GM23338 (cell line): ENCODE measurements around the gene CRB2. TPM values are rescaled to one million over a fixed set of nuclear protein-coding genes. Genes with fewer than 3 reads are reported as not detected.

ENCODE experiments used
- ATAC-seq: fragments of 200-7000 bp; cut with Tn5 transposase; 3 replicates; pipeline ENCODE4 v1.9.1; 2020
- DNase-seq: peaks from one replicate; pipeline ENCODE4 v3.0.0-alpha.2; 2015; ENCODE audit warnings: low spot score
- H2AFZ ChIP-seq: fragments of 200-600 bp; sonication (generic); 2 replicates; pipeline ENCODE4 v1.8.0; 2016; ENCODE audit warnings: antibody characterized with exemption, mild to moderate bottlenecking, moderate library complexity
- H3F3A ChIP-seq: fragments of 200-600 bp; sonication (generic); replicated peaks from 2 replicates; pipeline ENCODE4 v1.8.0; 2017; ENCODE audit warnings: antibody characterized with exemption, mixed run types, low read depth
- H3K27ac ChIP-seq: fragments of 200-600 bp; sonication (generic); 2 replicates; pipeline ENCODE4 v1.6.1; 2016; ENCODE audit warnings: low read depth
- H3K27me3 ChIP-seq: fragments of 200-600 bp; sonication (generic); 2 replicates; pipeline ENCODE4 v1.8.0; 2016; ENCODE audit warnings: mild to moderate bottlenecking, mixed run types, moderate library complexity; ENCODE audit not compliant: insufficient read depth
- H3K36me3 ChIP-seq: fragments of 200-600 bp; sonication (generic); 2 replicates; pipeline ENCODE4 v1.8.0; 2016; ENCODE audit warnings: mild to moderate bottlenecking; ENCODE audit not compliant: insufficient read depth
- H3K4me1 ChIP-seq: fragments of 200-600 bp; sonication (generic); 2 replicates; pipeline ENCODE4 v1.8.0; 2016; ENCODE audit warnings: mild to moderate bottlenecking, moderate library complexity; ENCODE audit not compliant: insufficient read depth
- H3K4me2 ChIP-seq: fragments of 200-600 bp; sonication (generic); 2 replicates; pipeline ENCODE4 v1.7.1; 2017; ENCODE audit warnings: mixed run types
- H3K4me3 ChIP-seq: fragments of 200-600 bp; sonication (generic); 2 replicates; pipeline ENCODE4 v1.6.1; 2016; ENCODE audit warnings: mixed run types
- H3K79me2 ChIP-seq: fragments of 200-600 bp; sonication (generic); replicated peaks from 2 replicates; pipeline ENCODE4 v1.8.0; 2017; ENCODE audit warnings: mild to moderate bottlenecking; ENCODE audit not compliant: insufficient read depth
- H3K9me2 ChIP-seq: fragments of 200-600 bp; sonication (generic); 2 replicates; pipeline ENCODE4 v1.8.0; 2017; ENCODE audit not compliant: insufficient read depth
- H4K20me1 ChIP-seq: fragments of 200-600 bp; sonication (generic); replicated peaks from 2 replicates; pipeline ENCODE4 v1.8.0; 2017; ENCODE audit warnings: mild to moderate bottlenecking; ENCODE audit not compliant: insufficient read depth
- H3K27ac Mint-ChIP-seq: 2 replicates; pipeline ENCODE4 v1.8.0; 2020; ENCODE audit warnings: inconsistent platforms, mild to moderate bottlenecking, moderate library complexity, mixed read lengths
- H3K27me3 Mint-ChIP-seq: 3 replicates; pipeline ENCODE4 v1.8.0; 2022; ENCODE audit warnings: low read depth, mild to moderate bottlenecking, moderate library complexity, mixed read lengths, inconsistent platforms; ENCODE audit not compliant: insufficient read depth, poor library complexity
- H3K36me3 Mint-ChIP-seq: 3 replicates; pipeline ENCODE4 v1.8.0; 2021; ENCODE audit warnings: low read depth, mild to moderate bottlenecking, inconsistent platforms, moderate library complexity, mixed read lengths
- H3K4me1 Mint-ChIP-seq: 3 replicates; pipeline ENCODE4 v1.8.0; 2020; ENCODE audit warnings: mild to moderate bottlenecking, inconsistent platforms, mixed read lengths
- H3K4me3 Mint-ChIP-seq: 3 replicates; pipeline ENCODE4 v1.8.0; 2021; ENCODE audit warnings: moderate library complexity, mild to moderate bottlenecking, inconsistent platforms, mixed read lengths
- H3K9me3 Mint-ChIP-seq: 3 replicates; pipeline ENCODE4 v1.8.0; 2020; ENCODE audit warnings: moderate library complexity, mild to moderate bottlenecking, inconsistent platforms, mixed read lengths
- CREB1 ChIP-seq: fragments of 250-450 bp; sonication (Bioruptor Pico); IDR thresholded peaks from 2 replicates; pipeline ENCODE4 v1.5.0; 2020; ENCODE audit warnings: low read depth, mild to moderate bottlenecking, moderate library complexity
- EZH2phosphoT487 ChIP-seq: fragments of 200-600 bp; sonication (generic); IDR thresholded peaks from one replicate; pipeline ENCODE4 v1.8.1; 2018; ENCODE audit warnings: antibody characterized with exemption; ENCODE audit not compliant: unreplicated experiment
- JUNB ChIP-seq: IDR thresholded peaks from one replicate; pipeline ENCODE4 v1.6.1; 2016; ENCODE audit warnings: antibody characterized with exemption; ENCODE audit not compliant: unreplicated experiment
- NANOG ChIP-seq: IDR thresholded peaks from 2 replicates; pipeline ENCODE4 v1.6.1; 2016; ENCODE audit warnings: antibody characterized with exemption, borderline replicate concordance
- POLR2AphosphoS5 ChIP-seq: IDR thresholded peaks from 2 replicates; pipeline ENCODE4 v1.6.1; 2016; ENCODE audit warnings: antibody characterized with exemption, low read depth
- STAT1 ChIP-seq: IDR thresholded peaks from one replicate; pipeline ENCODE4 v1.6.1; 2016; ENCODE audit warnings: antibody characterized with exemption; ENCODE audit not compliant: unreplicated experiment
- ZNF114 ChIP-seq: fragments of 250-450 bp; sonication (Bioruptor Pico); IDR thresholded peaks from 2 replicates; pipeline ENCODE4 v1.5.0; 2020; ENCODE audit warnings: mild to moderate bottlenecking, moderate library complexity
- ZNF331 ChIP-seq: fragments of 250-450 bp; sonication (Bioruptor Pico); IDR thresholded peaks from 2 replicates; pipeline ENCODE4 v1.5.0; 2020; ENCODE audit warnings: low read depth, mild to moderate bottlenecking, moderate library complexity
- polyA plus RNA-seq: library from polyadenylated mRNA; unstranded; fragments of >200 nt; fragmentation: Nextera tagmentation; extraction: Ambion mirVana; gene quantifications from 2 replicates; pipeline ENCODE4 v1.2.1, GENCODE V29; 2016
- total RNA-seq: library from RNA; depleted of rRNA; stranded (reverse); fragments of >200 nt; shearing (Covaris generic); gene quantifications from 2 replicates; pipeline ENCODE4 v1.2.3, GENCODE V29; 2014
- TF ChIP-seq, protein P1 (sequence below): IDR thresholded peaks from one replicate; pipeline ENCODE4 v1.6.1; 2018; ENCODE audit warnings: antibody characterized with exemption; ENCODE audit not compliant: unreplicated experiment
- TF ChIP-seq, protein P2 (sequence below): IDR thresholded peaks from 2 replicates; pipeline ENCODE4 v1.6.1; 2016; ENCODE audit warnings: antibody characterized with exemption
- TF ChIP-seq, protein P3 (sequence below), 2 experiments: fragments of 200-600 bp in 1 of 2; sonication (generic) in 1 of 2; conservative IDR thresholded peaks; 2 replicates each; pipeline versions ENCODE4 v1.5.1 to v1.6.1; 2016 to 2017; ENCODE audit warnings: antibody characterized with exemption in 2 of 2, low read depth in 2 of 2, mild to moderate bottlenecking in 2 of 2, moderate library complexity in 1 of 2

CRB2 gene
- total and polyA plus RNA-seq, 2 experiments from 2014 or later, result 0.34 to 10.2 TPM

DNA sequence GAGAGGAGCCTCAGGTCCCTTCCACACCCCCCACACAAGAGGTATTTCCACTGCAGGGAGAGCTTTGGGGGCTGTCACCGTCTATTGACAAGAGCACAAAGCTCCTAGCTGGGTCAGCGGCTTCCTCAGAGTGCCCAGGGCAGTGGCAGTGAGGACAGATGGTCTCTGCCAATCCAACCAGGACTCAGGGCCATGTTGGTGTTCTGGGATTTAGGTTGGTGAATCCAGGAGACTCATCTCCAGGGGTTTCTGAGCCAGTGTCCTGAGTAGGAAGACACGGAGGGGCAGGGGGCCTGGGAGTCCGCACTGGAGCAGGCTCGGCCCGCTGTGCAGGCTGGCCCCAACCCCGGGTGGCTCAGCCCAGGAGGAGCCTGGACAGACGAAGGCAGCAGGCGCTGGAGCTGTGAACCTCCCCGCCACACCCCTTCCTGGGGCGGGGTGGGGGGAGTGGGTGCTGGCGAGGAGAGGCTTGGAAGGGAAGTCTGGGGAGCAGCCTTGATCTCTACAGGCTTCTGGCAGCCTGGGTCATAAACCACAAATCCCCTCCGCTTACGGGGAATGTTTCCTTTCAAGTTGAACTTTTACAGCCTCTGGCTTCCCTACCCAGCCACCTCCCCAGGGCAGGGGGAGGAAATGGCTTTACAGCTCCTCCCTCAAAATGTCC lies 19.6 kb downstream of the CRB2 start (continued):
- TF ChIP-seq ZNF331 (CRISPR knock-in tag), result no peak
- TF ChIP-seq, protein P1, sequence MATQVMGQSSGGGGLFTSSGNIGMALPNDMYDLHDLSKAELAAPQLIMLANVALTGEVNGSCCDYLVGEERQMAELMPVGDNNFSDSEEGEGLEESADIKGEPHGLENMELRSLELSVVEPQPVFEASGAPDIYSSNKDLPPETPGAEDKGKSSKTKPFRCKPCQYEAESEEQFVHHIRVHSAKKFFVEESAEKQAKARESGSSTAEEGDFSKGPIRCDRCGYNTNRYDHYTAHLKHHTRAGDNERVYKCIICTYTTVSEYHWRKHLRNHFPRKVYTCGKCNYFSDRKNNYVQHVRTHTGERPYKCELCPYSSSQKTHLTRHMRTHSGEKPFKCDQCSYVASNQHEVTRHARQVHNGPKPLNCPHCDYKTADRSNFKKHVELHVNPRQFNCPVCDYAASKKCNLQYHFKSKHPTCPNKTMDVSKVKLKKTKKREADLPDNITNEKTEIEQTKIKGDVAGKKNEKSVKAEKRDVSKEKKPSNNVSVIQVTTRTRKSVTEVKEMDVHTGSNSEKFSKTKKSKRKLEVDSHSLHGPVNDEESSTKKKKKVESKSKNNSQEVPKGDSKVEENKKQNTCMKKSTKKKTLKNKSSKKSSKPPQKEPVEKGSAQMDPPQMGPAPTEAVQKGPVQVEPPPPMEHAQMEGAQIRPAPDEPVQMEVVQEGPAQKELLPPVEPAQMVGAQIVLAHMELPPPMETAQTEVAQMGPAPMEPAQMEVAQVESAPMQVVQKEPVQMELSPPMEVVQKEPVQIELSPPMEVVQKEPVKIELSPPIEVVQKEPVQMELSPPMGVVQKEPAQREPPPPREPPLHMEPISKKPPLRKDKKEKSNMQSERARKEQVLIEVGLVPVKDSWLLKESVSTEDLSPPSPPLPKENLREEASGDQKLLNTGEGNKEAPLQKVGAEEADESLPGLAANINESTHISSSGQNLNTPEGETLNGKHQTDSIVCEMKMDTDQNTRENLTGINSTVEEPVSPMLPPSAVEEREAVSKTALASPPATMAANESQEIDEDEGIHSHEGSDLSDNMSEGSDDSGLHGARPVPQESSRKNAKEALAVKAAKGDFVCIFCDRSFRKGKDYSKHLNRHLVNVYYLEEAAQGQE, result no peak

DNA sequence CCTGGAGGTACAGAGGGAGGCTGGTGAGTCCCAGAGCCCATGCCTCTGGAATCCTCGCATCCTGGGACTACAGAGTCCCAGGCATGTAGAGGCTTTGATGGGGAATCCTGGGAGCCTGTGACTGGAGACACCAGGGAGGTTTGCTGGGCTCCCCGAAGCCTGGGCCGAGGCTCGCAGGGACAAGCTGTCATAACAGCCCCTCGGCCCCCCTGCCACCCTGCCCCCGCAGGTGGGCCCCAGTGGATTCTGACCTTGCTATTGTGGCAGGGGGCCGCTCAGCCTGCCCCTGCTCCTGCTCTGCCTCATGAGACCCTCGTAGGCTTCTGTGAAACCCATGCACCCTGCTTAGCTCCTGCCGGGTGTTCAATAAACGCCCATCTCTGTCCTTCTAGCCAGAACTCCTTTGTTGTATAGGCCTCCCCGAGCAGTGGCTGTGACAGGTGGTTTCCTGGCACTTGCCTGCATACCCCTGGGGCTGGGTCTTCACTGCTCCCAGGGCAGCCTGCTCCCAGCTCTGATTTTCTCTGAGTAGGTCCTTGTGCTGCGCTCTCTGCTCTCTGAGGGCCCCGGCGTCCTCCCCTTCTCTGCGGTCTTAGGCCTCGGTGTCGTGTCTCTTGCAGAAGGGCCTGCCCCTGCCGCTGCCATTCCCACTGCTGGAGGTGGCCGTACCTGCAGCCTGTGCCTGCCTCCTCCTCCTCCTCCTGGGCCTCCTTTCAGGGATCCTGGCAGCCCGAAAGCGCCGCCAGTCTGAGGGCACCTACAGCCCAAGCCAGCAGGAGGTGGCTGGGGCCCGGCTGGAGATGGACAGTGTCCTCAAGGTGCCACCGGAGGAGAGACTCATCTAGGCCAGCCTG lies 20.4 kb downstream of the CRB2 start:
- H3K4me3 Mint-ChIP-seq, result no peak overlapping the region
- H3K9me3 Mint-ChIP-seq, result no peaks in the 10 kb centered on the region
- no peaks in the 10 kb centered on the region for H3K9me2 ChIP-seq
- ATAC-seq (no peak), DNase-seq (no peak)
- H3K36me3 Mint-ChIP-seq, result no peaks in the 10 kb centered on the region; the same call in 2 of the 3 replicates
- H3K27ac ChIP-seq, result no peak overlapping the region
- TF ChIP-seq, protein P2, sequence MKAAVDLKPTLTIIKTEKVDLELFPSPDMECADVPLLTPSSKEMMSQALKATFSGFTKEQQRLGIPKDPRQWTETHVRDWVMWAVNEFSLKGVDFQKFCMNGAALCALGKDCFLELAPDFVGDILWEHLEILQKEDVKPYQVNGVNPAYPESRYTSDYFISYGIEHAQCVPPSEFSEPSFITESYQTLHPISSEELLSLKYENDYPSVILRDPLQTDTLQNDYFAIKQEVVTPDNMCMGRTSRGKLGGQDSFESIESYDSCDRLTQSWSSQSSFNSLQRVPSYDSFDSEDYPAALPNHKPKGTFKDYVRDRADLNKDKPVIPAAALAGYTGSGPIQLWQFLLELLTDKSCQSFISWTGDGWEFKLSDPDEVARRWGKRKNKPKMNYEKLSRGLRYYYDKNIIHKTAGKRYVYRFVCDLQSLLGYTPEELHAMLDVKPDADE, result no peak
- TF ChIP-seq ZNF331 (CRISPR knock-in tag) (no peak), JUNB (no peak), ZNF114 (CRISPR knock-in tag) (no peak), NANOG (no peak), POLR2AphosphoS5 (no peak), STAT1 (no peak), CREB1 (CRISPR knock-in tag) (no peak), EZH2phosphoT487 (no peak)
- TF ChIP-seq, protein P3, sequence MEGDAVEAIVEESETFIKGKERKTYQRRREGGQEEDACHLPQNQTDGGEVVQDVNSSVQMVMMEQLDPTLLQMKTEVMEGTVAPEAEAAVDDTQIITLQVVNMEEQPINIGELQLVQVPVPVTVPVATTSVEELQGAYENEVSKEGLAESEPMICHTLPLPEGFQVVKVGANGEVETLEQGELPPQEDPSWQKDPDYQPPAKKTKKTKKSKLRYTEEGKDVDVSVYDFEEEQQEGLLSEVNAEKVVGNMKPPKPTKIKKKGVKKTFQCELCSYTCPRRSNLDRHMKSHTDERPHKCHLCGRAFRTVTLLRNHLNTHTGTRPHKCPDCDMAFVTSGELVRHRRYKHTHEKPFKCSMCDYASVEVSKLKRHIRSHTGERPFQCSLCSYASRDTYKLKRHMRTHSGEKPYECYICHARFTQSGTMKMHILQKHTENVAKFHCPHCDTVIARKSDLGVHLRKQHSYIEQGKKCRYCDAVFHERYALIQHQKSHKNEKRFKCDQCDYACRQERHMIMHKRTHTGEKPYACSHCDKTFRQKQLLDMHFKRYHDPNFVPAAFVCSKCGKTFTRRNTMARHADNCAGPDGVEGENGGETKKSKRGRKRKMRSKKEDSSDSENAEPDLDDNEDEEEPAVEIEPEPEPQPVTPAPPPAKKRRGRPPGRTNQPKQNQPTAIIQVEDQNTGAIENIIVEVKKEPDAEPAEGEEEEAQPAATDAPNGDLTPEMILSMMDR (conservative IDR thresholded peaks at IDR 0.05; ENCODE audit: low read depth in 2 of 2), result no peak
- TF ChIP-seq, protein P1, result no peak
- no peaks in the 10 kb centered on the region for H3K79me2 ChIP-seq
- H2AFZ ChIP-seq, result no peak overlapping the region
- H3K4me1 ChIP-seq, result peaks cover 5% of the 10 kb centered on the region; the same call in 1 of the 2 replicates
- no peak overlapping the region for H3K4me2 ChIP-seq
- H3K4me3 ChIP-seq, result no peak overlapping the region
- no peak overlapping the region for H3K27ac Mint-ChIP-seq
- peaks cover 21% of the 10 kb centered on the region for H3K4me1 Mint-ChIP-seq
- H3F3A ChIP-seq, result no peaks in the 10 kb centered on the region; the same call in 1 of the 2 replicates
- H3K27me3 Mint-ChIP-seq, result peaks cover 46% of the 10 kb centered on the region
- peaks cover 31% of the 10 kb centered on the region for H3K27me3 ChIP-seq
- H4K20me1 ChIP-seq, result no peaks in the 10 kb centered on the region
- no peaks in the 10 kb centered on the region for H3K36me3 ChIP-seq
